Tibial artery (tissue), 4 donors: ENCODE results near the gene HDAC7.

ENCODE experiments used
- DNase-seq, 2 donors: peaks; one replicate each; pipeline ENCODE4 v3.0.0-alpha.2; 2019
- H3K27ac ChIP-seq, 2 donors: fragments of 200-600 bp; sonication (generic) in 1 of 2; 1 replicate in 1 of 2; 2 replicates in 1 of 2; pipeline ENCODE4 v1.5.1; 2018 to 2019; ENCODE audit warnings: mild to moderate bottlenecking in 1 of 2
- H3K27me3 ChIP-seq, 2 donors: fragments of 200-600 bp; sonication (generic) in 1 of 2; one replicate each; pipeline versions ENCODE4 v1.5.1 to v1.6.0; 2016 to 2019
- H3K36me3 ChIP-seq, 3 donors: fragments of 200-600 bp; sonication (generic) in 2 of 3; one replicate each; pipeline ENCODE4 v1.5.1; 2016 to 2019; ENCODE audit warnings: mild to moderate bottlenecking in 2 of 3
- H3K4me1 ChIP-seq, 4 donors: fragments of 200-600 bp; sonication (generic) in 2 of 4; 1 replicate in 3 of 4; 2 replicates in 1 of 4; pipeline ENCODE4 v1.5.1; 2016 to 2019
- H3K4me3 ChIP-seq, 2 donors: fragments of 200-600 bp; sonication (generic) in 1 of 2; 1 replicate in 1 of 2; 2 replicates in 1 of 2; pipeline ENCODE4 v1.5.1; 2018 to 2019; ENCODE audit warnings: mild to moderate bottlenecking in 2 of 2
- H3K9me3 ChIP-seq, 3 donors: fragments of 200-600 bp; sonication (generic) in 1 of 3; one replicate each; pipeline ENCODE4 v1.5.1; 2016 to 2019
- intact Hi-C: fragments of 100-400 bp; cut with DNase I; formaldehyde crosslinking; loops from one replicate; pipeline ENCODE4 v1.15.0; 2023; ENCODE audit warnings: low total_unique reads
- TF ChIP-seq, protein P1 (sequence below), 2 experiments: fragments of 200-600 bp in 1 of 2; fragments of 450-650 bp in 1 of 2; IDR thresholded peaks; one replicate each; pipeline ENCODE4 v1.5.1; 2017 to 2019; ENCODE audit warnings: antibody characterized with exemption in 2 of 2, mild to moderate bottlenecking in 1 of 2, moderate library complexity in 1 of 2

The HDAC7 gene

GRCh38 chr12:47745485-47746041 is 74.1 kb downstream of the HDAC7 start:
- Histone ChIP-seq H3K4me3 (no peak overlapping the region), H3K4me1 (peaks cover 0 to 15% (median 12%) of the 10 kb centered on the region in 4 donors), H3K36me3 (peaks cover 0 to 46% (median 22%) of the 10 kb centered on the region in 3 donors), H3K27ac (no peak overlapping the region), H3K27me3 (no peaks in the 10 kb centered on the region), H3K9me3 (no peaks in the 10 kb centered on the region)
- no peak for DNase-seq
- TF ChIP-seq, protein P1, sequence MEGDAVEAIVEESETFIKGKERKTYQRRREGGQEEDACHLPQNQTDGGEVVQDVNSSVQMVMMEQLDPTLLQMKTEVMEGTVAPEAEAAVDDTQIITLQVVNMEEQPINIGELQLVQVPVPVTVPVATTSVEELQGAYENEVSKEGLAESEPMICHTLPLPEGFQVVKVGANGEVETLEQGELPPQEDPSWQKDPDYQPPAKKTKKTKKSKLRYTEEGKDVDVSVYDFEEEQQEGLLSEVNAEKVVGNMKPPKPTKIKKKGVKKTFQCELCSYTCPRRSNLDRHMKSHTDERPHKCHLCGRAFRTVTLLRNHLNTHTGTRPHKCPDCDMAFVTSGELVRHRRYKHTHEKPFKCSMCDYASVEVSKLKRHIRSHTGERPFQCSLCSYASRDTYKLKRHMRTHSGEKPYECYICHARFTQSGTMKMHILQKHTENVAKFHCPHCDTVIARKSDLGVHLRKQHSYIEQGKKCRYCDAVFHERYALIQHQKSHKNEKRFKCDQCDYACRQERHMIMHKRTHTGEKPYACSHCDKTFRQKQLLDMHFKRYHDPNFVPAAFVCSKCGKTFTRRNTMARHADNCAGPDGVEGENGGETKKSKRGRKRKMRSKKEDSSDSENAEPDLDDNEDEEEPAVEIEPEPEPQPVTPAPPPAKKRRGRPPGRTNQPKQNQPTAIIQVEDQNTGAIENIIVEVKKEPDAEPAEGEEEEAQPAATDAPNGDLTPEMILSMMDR (IDR thresholded peaks at IDR 0.05), result no peak
- intact Hi-C loops, result no loop called here

DNA sequence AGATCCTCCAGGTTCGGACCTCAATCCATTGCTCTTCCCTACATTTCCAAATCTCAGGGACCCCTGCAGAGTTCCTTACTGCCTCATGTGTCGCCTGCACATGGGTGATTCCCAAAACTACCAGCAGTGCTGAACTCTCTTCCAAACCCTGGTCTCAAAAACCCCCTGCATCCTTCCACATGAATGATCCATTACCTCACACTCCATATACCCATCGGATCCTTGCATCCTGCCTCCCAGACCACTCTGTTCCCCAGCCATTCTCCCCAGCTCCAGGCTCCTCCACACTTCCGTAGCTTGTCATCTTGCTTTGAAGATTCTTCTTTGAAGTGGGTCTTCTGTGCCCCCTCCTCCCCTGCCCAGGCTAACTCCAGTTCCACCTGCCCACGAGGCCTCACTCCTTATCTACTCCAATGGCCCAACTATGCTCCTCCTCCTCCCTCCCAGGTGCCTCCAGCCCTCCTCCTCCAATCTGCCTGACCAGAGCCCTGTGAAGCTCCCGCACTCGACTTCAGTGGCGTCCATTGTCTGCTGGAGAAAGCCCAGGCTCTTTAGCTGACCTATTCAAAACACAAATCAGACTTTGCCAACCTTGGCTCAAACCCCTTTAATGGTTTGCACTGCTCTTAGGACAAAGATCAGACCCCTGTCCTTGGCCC is 74.8 kb downstream of the HDAC7 start:
- H3K4me1 ChIP-seq, result peaks cover 0 to 17% (median 12%) of the 10 kb centered on the region in 4 donors
- H3K4me3 ChIP-seq, result no peak overlapping the region
- DNase-seq, result no peak
- no peak overlapping the region for H3K27ac ChIP-seq
- TF ChIP-seq, protein P1 (IDR thresholded peaks at IDR 0.05), result no peak
- H3K27me3 ChIP-seq, result no peaks in the 10 kb centered on the region
- H3K36me3 ChIP-seq, result peaks cover 0 to 43% (median 22%) of the 10 kb centered on the region in 3 donors
- intact Hi-C loops, result loop anchor here (5.0 kb wide), 1 partner anchor 32 kb away; no protein-coding TSS in a partner anchor
- no peaks in the 10 kb centered on the region for H3K9me3 ChIP-seq

- Histone ChIP-seq H3K4me3 (no peak overlapping the region), H3K9me3 (no peaks in the 10 kb centered on the region), H3K27me3 (no peaks in the 10 kb centered on the region), H3K4me1 (peaks cover 0 to 17% (median 12%) of the 10 kb centered on the region in 4 donors), H3K36me3 (peaks cover 0 to 43% (median 15%) of the 10 kb centered on the region in 3 donors), H3K27ac (no peak overlapping the region)
- no peak for DNase-seq
- TF ChIP-seq, protein P1 (IDR thresholded peaks at IDR 0.05), result peak; percentile 19 to 29
- intact Hi-C loops, result loop anchor here (5.0 kb wide), 1 partner anchor 33 kb away; no protein-coding TSS in a partner anchor
Measured at GRCh38 chr12:47744005-47744651, 75.6 kb downstream of the HDAC7 start.

DNA sequence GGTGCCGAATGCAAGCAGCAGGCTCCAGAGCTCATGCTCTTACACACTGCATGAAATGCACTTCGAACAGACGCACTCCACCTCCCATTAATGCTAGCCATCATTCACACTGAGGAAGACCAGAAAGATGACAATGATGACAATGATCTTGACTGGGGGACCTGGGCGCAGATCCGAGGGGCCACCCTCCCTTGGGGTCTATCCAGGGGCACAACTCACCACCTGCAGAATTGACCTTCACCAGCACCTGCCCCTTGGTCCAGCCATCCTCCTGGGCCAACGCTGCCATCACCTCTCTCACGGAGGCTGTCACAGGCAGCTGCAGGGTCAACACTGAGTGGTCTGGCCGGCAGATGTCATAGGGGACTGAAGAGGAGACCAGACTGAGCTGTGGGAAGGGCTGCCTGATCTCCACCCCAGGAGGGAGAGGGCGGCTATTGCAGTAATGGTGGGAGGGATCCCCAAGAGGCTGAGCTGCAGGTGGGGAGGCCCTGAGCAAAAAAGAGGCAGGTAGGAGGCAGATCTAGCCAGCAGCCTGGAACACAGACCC is 76.3 kb downstream of the HDAC7 start:
- Histone ChIP-seq H3K36me3 (peaks cover 0 to 37% (median 10%) of the 10 kb centered on the region in 3 donors), H3K4me1 (peaks cover 0 to 17% (median 13%) of the 10 kb centered on the region in 4 donors), H3K4me3 (no peak overlapping the region), H3K27ac (no peak overlapping the region), H3K9me3 (no peaks in the 10 kb centered on the region), H3K27me3 (no peaks in the 10 kb centered on the region)
- TF ChIP-seq, protein P1 (IDR thresholded peaks at IDR 0.05), result no peak
- DNase-seq, result no peak
- intact Hi-C loops, result loop anchor here (5.0 kb wide), 1 partner anchor 34 kb away; no protein-coding TSS in a partner anchor

- Histone ChIP-seq H3K27me3 (no peaks in the 10 kb centered on the region), H3K4me3 (no peak overlapping the region), H3K27ac (no peak overlapping the region), H3K4me1 (peaks cover 7 to 27% (median 22%) of the 10 kb centered on the region in 4 donors), H3K9me3 (no peaks in the 10 kb centered on the region), H3K36me3 (peaks cover 0 to 27% (median 3%) of the 10 kb centered on the region in 3 donors)
- TF ChIP-seq, protein P1 (IDR thresholded peaks at IDR 0.05), result peak; percentile 96 to 98
- intact Hi-C loops, result loop anchor here (5.0 kb wide), 1 partner anchor 35 kb away; no protein-coding TSS in a partner anchor
- peak in 1 of 2 donors; percentile 47 for DNase-seq
Measured at GRCh38 chr12:47742253-47742825, 77.4 kb downstream of the HDAC7 start.
